ENCODE results near the gene CGB2.
"Not testable (repeated sequence)": the region's sequence is repeated elsewhere in the genome, so short reads cannot be mapped to it uniquely, and the experiment has no call there.

CGB2 gene

DNA sequence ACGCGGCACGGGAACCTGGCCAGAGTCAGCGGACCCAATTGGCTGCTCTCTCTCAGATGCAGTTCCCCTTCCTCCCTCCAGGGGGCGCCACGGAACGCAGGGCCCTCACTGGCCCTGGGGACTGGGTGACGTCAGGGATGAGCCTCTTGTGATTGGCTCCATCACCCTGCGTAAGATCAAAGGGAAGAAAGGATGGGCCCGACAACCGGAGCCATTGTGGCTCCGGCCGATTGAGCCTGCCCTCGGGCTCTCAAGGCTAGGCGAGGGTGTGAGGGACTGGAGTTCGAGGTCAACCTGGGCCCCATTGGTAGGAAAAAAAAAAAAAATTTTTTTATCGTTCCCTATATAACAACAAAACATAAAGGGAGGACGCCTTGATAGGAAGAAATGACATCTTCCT lies 5.1 kb downstream of the CGB2 start, which contains the start of gene CGB1:
Gene CGB1 (minus strand): TSS at position 81 of the 400 bp plus-strand sequence. CDS start 184 bp downstream, outside the sequence.
- FAIRE-seq: not testable (repeated sequence)

DNA sequence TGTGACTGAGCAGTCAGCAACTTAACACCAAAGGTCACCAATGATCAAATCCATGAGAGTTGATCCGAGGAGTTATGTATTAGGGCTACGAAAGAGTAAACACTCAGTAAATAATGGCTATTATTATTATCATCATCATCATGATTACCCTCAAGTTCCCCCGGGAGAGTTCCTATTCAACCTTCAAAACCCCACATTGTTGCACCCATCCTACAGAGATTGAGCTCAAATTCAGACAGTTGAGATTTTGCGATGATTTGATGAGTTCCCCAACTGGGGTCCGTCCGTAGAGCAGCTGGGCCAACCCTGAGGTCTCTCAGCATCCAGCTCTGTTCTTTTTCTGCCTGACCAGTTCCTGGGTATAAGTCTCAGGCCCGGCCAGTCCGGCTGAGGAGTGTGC lies 6.4 kb downstream of the CGB2 start:
- DNase-seq (ENCODE audit: low spot score); FAIRE-seq: not testable (repeated sequence)

More for the DNA sequence above, 5.1 kb downstream of the CGB2 start, which contains the start of gene CGB1:
- not testable (repeated sequence) for DNase-seq (ENCODE audit: low spot score)

DNA sequence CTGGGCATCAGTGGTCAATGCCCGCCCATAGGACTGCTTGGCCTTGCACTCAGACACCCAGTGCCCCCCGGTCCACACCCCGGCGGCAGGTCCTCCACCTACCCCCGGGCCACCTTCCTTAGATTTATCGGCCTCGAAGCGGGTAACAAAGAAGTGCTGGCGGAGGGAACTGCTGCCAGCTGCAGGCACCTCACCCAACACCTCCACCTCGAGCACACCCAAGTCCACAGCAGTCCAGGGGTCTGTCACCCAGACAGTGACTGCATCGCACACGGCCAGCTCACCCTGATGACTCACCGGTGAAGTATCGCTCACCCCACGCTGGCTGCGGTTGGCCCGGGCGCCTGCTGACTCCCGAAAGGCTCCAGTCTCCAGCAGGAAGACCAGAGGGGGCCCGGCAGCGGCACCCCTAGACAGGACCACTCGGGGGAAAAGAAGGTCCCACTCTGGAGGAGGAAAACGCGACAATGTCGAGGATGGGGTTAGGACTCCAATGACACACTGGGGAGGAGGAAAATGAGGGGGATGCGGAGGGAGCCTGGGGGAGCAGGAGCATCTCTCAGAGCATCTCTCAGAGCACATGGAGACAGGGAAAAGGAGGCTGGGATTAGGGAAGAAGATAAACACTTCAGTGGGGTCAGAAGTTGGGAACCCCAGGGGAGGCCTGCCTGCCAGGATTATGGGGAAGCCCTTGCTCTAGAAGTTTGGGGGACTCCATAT lies 7.0 kb downstream of the CGB2 start:
- peak; percentile 79 for FAIRE-seq
- peak; percentile 90 for DNase-seq (ENCODE audit: low spot score)

DNA sequence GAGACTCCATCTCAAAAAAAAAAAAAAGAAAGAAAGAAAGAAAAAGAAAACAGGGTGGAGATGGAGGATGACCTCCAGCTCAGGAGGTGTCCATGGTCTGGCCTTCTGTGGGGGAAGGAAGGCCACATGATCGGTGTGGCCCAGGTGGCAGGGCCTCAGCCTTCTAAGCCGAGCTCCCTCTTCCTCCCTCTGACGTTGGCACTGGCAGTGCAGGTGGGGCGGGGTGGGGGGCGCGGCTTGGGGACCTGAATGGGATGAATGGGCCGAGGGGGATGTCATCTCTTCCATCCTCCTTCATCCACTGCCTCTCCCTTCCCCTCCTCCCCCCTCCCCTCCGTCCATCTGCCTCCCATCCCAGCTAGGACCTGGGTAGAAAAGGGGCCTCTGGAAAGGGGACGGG lies 8.0 kb downstream of the CGB2 start:
- FAIRE-seq; DNase-seq (ENCODE audit: low spot score): not testable (repeated sequence)

DNA sequence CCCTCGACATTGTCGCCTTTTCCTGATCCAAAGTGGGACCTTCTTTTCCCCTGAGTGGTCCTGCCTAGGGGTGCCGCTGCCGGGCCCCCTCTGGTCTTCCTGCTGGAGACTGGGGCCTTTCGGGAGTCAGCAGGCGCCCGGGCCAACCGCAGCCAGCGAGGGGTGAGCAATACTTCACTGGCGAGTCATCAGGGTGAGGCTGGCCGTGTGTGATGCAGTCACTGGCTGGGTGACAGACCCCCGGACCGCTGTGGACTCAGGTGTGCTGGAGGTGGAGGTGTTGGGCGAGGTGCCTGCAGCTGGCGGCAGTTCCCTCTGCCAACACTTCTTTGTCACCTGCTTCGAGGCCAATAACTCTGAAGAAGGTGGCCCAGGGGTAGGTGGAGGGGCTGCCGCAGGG lies 10.5 kb downstream of the CGB2 start:
- no peak for FAIRE-seq
- peak; percentile 60 for DNase-seq (ENCODE audit: low spot score)

DNA sequence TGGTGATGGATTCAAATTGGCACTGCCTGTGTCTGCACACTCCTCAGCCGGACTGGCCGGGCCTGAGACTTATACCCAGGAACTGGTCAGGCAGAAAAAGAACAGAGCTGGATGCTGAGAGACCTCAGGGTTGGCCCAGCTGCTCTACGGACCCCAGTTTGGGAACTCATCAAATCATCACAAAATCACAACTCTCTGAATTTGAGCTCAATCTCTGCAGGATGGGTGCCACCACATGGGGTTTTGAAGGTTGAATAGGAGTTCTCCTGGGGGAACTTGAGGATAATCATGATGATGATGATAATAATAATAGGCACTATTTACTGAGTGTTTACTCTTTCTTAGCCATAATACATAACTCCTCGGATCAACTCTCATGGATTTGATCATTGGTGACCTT lies 11.0 kb downstream of the CGB2 start:
- not testable (repeated sequence) for DNase-seq (ENCODE audit: low spot score); FAIRE-seq

DNA sequence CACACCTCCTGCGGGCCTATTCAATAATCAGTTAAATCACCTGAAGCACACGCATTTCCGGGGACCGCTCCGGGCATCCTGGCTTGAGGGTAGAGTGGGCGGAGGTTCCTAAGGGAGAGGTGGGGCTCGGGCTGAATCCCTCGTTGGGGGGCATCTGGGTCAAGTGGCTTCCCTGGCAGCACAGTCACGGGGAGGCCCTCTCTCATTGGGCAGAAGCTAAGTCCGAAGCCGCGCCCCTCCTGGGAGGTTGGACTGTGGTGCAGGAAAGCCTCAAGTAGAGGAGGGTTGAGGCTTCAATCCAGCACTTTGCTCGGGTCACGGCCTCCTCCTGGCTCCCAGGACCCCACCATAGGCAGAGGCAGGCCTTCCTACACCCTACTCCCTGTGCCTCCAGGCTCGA lies 11.9 kb downstream of the CGB2 start, which contains the start of gene CGB5:
Gene CGB5 (plus strand): TSS at position 301 of the 400 bp plus-strand sequence. CDS start 362 bp downstream, outside the sequence.
- not testable (repeated sequence) for FAIRE-seq; DNase-seq (ENCODE audit: low spot score)

DNA sequence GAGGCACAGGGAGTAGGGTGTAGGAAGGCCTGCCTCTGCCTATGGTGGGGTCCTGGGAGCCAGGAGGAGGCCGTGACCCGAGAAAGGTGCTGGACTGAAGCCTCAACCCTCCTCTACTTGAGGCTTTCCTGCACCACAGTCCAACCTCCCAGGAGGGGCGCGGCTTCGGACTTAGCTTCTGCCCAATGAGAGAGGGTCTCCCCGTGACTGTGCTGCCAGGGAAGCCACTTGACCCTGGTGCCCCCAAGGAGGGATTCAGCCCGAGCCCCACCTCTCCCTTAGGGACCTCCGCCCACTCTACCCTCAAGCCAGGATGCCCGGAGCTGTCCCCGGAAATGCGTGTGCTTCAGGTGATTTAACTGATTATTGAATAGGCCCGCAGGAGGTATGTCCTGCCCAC lies 17.3 kb downstream of the CGB2 start, which contains the start of gene CGB8:
Gene CGB8 (minus strand): TSS at position 101 of the 400 bp plus-strand sequence. CDS start 372 bp downstream, outside the sequence.
- not testable (repeated sequence) for FAIRE-seq; DNase-seq (ENCODE audit: low spot score)

DNA sequence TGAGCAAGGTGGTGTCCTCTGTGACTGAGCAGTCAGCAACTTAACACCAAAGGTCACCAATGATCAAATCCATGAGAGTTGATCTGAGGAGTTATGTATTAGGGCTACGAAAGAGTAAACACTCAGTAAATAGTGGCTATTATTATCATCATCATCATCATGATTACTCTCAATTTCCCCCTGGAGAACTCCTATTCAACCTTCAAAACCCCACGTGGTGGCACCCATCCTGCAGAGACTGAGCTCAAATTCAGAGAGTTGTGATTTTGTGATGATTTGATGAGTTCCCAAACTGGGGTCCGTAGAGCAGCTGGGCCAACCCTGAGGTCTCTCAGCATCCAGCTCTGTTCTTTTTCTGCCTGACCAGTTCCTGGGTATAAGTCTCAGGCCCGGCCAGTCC lies 18.1 kb downstream of the CGB2 start:
- DNase-seq (ENCODE audit: low spot score); FAIRE-seq: not testable (repeated sequence)

DNA sequence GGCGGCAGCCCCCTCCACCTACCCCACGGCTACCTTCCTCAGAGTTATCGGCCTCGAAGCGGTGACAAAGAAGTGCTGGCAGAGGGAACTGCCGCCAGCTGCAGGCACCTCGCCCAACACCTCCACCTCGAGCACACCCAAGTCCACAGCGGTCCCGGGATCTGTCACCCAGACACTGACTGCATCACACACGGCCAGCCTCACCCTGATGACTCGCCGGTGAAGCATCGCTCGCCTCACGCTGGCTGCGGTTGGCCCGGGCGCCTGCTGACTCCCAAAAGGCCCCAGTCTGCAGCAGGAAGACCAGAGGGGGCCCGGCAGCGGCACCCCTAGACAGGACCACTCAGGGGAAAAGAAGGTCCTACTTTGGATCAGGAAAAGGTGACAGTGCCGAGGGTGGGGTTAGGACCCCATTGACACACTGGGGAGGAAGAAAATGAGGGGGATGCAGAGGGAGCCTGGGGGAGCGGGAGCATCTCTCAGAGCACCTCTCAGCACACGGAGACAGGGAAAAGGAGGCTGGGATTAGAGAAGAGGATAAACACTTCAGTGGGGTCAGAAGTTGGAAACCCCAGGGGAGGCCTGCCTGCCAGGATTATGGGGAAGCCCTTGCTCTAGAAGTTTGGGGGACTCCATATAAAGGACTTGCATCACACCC lies 18.8 kb downstream of the CGB2 start:
- FAIRE-seq (peak; percentile 53), DNase-seq (ENCODE audit: low spot score) (peak; percentile 77)

DNA sequence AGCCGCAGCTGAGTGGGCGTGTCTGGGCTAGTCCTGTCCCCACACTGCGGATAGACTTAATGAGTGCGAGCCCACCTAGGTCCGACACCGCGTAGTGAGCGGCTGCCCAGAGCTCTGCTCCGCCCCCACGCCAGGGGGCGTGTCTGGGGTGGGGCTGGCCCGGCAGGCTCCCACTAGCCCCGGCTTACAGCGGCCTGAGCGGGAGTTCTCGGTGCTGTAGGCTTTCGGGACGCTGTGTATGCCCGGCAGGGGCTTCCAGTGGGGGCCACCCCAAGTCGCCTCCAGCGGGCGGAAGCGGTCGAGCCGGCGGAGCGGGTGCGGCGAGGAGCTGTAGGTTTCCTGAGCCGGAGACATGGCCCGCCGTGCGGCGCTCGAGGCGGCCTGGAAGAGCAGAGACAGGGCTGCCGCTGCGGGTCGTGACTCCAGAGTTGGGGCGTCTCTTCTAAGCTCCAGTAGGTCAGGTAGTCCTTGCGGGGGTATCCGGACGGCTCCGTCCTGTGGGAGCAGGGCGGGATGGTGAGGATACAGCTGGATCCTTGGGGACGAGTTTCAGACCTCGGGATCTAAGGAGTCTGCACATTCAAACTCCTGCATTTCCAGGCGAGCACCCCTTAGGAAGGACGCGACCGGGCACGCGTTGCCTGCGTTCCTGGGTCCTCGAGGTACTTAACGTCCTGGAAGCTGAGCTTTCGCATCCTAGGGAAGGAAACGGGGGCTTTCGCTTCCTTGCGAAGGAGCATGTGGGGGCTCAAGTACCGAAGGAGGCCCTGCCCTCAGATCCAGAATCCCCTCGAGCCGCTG lies 24.6 kb downstream of the CGB2 start:
- FAIRE-seq: no peak

DNA sequence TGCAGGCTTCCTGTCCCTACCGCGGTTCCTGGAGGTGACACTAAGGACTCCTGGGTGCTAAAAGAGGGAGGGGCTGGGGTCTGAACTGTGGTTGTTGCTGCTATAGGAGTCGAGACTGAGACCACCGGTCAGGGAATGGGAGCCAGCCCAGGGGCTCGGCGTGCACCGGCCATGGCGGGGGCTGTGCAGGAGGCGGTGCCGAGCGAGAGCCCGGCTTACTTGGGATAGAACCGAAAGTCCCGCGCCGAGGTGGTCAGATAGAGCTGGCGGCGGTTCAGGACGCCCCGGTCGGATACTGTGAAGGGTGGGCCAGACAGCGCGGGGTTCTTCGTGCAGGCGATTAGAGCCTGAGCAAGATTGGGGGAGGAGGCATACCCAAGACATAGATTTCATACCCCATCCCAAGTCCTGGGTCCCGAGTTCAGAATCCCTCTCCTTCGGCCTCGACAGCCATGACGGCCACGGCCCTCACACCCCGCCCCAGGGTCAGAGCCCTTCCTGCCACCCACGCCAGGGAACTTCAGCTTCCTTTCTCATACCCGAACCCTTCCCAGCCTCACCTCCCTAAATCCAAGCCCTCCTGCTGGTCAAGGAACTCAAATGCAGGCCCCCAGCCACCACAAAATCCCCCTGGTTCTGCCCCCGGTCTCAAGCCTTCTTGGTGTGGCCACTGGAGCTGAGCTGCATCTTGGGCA lies 25.4 kb downstream of the CGB2 start:
- not testable (repeated sequence) for FAIRE-seq; DNase-seq (ENCODE audit: low spot score)

More for the DNA sequence above, 24.6 kb downstream of the CGB2 start:
- peak; percentile 38 for DNase-seq (ENCODE audit: low spot score)

DNA sequence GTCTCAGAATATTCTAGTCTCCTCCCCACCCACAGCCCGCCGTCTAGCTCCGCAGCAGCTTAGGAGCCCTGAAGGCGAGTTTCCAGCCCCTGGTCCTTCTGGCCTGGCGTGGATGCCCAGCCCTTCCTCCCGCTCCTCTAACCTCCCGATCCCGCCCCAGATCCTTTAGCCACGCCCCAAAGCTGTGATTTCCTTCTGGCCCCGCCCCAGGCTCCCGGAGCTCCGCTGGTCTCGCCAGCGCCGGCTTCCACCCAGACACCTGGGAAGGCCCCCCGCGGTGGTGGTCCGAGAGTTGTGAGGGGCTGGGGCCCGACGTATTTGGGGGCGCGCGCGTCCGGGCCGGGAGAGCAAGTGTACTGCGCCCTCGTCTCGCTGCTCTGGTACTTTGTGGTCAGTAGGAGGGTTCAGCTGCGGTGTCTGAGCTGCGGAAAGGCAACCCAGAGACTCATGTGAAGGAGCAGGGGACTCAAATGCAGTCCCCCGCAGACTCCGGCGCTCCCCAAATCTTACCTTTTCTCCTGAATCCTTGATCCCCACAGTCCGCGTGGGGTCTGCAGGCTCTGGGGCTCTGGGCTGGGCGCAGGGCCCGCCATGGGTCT lies 26.0 kb downstream of the CGB2 start, which contains the start of gene CGB7:
Gene CGB7 (minus strand): TSS at position 114 of the 599 bp plus-strand sequence. CDS start 2,374 bp downstream, outside the sequence.
- no peak for FAIRE-seq
- DNase-seq (ENCODE audit: low spot score): peak; percentile 39

DNA sequence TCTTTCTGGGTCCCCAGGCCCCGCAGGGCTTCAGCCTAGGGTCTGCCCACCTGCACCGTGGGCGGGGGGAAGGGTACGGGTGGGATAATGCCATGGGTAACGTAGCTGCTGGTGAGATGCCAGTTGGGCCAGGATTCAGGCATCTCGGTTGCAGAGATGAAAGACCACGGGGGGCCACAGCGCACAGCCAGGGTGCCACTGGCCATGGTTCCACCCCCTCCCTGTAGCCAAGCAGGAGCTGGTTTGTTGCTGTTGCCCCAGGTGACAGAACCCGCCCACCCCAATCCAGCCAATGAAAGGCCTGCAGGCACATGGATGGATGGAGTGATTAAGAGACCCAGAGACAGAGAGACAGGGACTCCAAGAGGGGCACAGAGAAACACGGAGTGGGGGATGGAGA lies 26.9 kb downstream of the CGB2 start:
- no peak for FAIRE-seq
- DNase-seq (ENCODE audit: low spot score): no peak

DNA sequence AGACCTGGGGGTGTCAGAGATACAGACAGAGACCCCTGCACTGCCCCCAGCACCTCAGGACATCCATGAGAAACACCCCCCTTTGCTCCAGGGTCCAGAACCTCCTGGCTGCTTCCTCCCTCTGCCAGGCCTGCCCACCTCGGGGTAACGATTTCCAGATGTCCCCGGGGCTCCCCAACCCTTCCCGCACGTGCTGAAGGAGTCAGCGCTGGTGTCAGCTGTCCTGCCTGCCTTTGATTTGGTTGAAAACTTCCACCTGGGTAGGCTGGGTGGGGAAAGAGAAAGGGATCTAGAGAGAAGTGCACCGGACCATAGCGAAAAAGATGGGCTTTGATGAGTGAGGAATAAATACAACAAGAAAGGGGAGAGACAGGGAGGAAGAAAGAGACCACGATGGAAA lies 27.4 kb downstream of the CGB2 start:
- FAIRE-seq: no peak
- DNase-seq (ENCODE audit: low spot score): no peak

DNA sequence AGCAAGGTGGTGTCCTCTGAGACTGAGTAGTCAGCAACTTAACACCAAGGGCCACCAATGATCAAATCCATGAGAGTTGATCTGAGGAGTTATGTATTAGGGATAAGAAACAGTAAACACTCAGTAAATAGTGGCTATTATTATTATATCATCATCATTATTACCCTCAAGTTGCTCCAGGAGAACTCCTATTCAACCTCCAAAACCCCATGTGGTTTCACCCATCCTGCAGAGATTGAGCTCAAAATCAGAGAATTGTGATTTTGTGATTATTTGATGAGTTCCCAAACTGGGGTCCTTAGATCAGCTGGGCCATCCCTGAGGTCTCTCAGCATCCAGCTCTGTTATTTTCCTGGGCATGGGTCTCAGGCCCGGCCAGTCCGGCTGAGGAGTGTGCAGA lies 29.3 kb downstream of the CGB2 start:
- FAIRE-seq (no peak), DNase-seq (ENCODE audit: low spot score) (no peak)

DNA sequence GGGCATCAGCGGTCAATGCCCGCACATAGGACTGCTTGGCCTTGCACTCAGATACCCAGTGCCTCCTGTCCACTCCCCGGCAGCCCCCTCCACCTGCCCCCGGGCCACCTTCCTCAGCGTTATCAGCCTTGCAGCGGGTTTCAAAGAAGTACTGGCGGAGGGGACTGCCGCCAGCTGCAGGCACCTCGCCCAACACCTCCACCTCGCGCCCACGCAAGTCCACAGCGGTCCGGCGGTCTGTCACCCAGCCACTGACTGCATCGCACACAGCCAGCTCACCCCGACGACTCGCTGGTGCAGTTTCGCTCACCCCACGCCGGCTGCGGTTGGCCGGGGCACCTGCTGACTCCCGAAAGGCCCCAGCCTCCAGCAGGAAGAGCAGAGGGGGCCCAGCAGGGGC lies 29.8 kb downstream of the CGB2 start:
- DNase-seq (ENCODE audit: low spot score) (no peak), FAIRE-seq (no peak)

DNA sequence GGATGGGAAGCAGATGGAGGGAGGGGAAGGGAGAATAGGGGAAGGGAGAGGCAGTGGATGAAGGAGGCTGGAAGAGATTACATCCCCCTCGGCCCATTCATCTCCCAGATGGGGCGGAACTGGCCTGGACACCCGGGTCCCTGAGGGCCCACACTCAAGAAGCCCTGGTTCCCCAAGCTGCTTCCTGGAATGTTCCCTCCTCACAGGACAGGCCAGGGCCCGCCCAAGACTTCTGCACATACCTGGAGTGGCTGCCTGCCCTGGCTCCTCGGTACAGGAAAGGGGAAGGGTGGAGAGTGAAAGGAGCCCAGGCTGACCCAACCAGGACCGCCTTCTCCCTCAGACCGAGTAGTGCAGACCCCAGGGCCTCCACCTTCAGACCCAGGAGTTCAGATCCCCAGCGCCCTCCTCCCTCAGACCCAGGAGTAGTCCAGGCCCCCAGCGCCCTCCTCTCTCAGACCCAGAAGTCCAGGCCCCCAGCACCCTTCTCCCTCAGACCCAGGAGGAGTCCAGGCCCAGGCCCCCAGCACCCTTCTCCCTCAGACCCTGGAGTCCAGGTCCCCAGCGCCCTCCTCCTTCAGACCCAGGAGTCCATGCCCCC lies 32.4 kb downstream of the CGB2 start:
- no peak for DNase-seq (ENCODE audit: low spot score)
- FAIRE-seq: no peak

DNA sequence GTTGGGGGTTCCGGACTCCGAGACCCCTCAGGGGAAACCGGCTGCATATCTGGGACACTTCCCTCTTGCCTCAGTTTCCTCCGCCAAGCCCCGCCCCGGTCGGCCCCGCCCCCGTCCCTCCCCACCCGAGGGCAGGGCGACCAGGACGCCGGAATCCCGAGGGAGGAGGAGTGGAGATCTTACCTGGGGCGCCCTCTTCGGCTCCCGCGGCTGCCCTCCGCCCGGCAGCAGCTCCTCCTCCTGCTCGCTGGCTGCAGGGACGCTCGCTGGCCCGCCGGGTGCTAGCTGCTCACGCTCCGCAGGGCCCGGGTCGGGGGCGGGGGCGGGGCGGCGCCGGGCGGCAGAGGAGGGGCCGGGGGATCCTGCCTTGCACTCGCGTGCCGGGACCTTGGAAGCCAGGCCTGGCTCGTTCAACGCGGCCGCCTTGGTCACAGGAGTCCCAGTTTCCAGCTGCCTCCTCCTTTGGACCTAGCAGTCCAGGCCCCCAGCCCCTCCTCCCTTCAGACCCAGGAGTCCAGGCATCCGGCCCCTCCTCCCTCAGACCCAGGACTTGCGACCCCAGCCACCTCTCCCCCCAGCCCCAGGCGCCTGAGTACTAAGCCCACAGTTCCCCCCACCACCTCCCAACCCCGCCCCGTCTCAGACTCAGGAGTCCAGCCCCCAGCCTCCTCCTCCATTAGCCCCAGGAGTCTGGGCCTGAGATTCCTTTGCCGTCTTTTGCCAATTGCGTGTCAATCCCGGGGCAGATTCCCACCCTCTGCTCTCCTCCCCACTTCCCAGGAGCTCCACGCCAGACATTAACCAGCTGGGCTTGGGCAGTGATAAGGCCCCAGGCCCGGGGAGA lies 33.3 kb downstream of the CGB2 start, which contains the start of gene NTF4:
Gene NTF4 (minus strand): TSS at position 51 of the 844 bp plus-strand sequence. CDS start 2,821 bp downstream, outside the sequence.
- DNase-seq (ENCODE audit: low spot score) (no peak), FAIRE-seq (no peak)

Data from RCC 7860 (cell line).